HEK293 (cell line): ENCODE data around the gene CCNDBP1.
"Not testable (repeated sequence)": the region's sequence is repeated elsewhere in the genome, so short reads cannot be mapped to it uniquely, and the experiment has no call there.

Experiments used
- GLI4 ChIP-seq: fragments of 450-650 bp; formaldehyde crosslinking; IDR thresholded peaks from 2 replicates; pipeline ENCODE4 v1.5.1; 2016; ENCODE audit warnings: missing biosample characterization, missing genetic modification characterization
- GLIS1 ChIP-seq: fragments of 450-650 bp; formaldehyde crosslinking; IDR thresholded peaks from 2 replicates; pipeline ENCODE4 v1.5.1; 2016; ENCODE audit warnings: missing biosample characterization, missing genetic modification characterization
- HOXD13 ChIP-seq: sonication (generic); formaldehyde crosslinking; IDR thresholded peaks from 2 replicates; pipeline ENCODE4 v1.8.0; 2022; ENCODE audit warnings: missing genetic modification reagents, borderline replicate concordance
- KLF9 ChIP-seq: fragments of 450-650 bp; formaldehyde crosslinking; IDR thresholded peaks from 2 replicates; pipeline ENCODE4 v1.5.1; 2016; ENCODE audit warnings: missing biosample characterization, missing genetic modification characterization, low read depth
- PRDM1 ChIP-seq: fragments of 450-650 bp; formaldehyde crosslinking; IDR thresholded peaks from 2 replicates; pipeline ENCODE4; 2016; ENCODE audit warnings: missing biosample characterization, missing genetic modification characterization
- SP3 ChIP-seq: fragments of 450-650 bp; formaldehyde crosslinking; IDR thresholded peaks from 2 replicates; pipeline ENCODE4 v1.5.1; 2016; ENCODE audit warnings: missing biosample characterization, missing genetic modification characterization
- ZBTB7A ChIP-seq: fragments of 450-650 bp; formaldehyde crosslinking; IDR thresholded peaks from 2 replicates; pipeline ENCODE4 v1.5.1; 2016; ENCODE audit warnings: low read depth, missing biosample characterization, missing genetic modification characterization
- ZNF292 ChIP-seq: fragments of 450-650 bp; formaldehyde crosslinking; IDR thresholded peaks from 2 replicates; pipeline ENCODE4 v1.5.1; 2016; ENCODE audit warnings: low read depth, missing biosample characterization, missing genetic modification characterization, borderline replicate concordance
- ZNF76 ChIP-seq: fragments of 450-650 bp; formaldehyde crosslinking; IDR thresholded peaks from 2 replicates; pipeline ENCODE4; 2016; ENCODE audit warnings: low read depth, missing biosample characterization, missing genetic modification characterization, borderline replicate concordance
- ZNF777 ChIP-seq: fragments of 450-650 bp; formaldehyde crosslinking; IDR thresholded peaks from 2 replicates; pipeline ENCODE4 v1.5.1; 2017; ENCODE audit warnings: missing biosample characterization, missing genetic modification characterization, borderline replicate concordance
- TF ChIP-seq, protein P1 (sequence below): IDR thresholded peaks from 2 replicates; pipeline ENCODE4 v1.6.1; 2011; ENCODE audit warnings: mild to moderate bottlenecking, low read depth, low read length, borderline replicate concordance
- TF ChIP-seq, protein P2 (sequence below): fragments of 450-650 bp; formaldehyde crosslinking; IDR thresholded peaks from 2 replicates; pipeline ENCODE4 v1.5.1; 2016; ENCODE audit warnings: missing biosample characterization, missing genetic modification characterization
- TF ChIP-seq, protein P3 (sequence below): fragments of 450-650 bp; formaldehyde crosslinking; IDR thresholded peaks from 2 replicates; pipeline ENCODE4 v1.5.1; 2016; ENCODE audit warnings: missing biosample characterization, missing genetic modification characterization, low read depth
- TF ChIP-seq, protein P4 (sequence below): fragments of 450-650 bp; formaldehyde crosslinking; optimal IDR thresholded peaks from 2 replicates; pipeline ENCODE3; 2016; ENCODE audit warnings: missing biosample characterization, mild to moderate bottlenecking, missing genetic modification characterization

DNA sequence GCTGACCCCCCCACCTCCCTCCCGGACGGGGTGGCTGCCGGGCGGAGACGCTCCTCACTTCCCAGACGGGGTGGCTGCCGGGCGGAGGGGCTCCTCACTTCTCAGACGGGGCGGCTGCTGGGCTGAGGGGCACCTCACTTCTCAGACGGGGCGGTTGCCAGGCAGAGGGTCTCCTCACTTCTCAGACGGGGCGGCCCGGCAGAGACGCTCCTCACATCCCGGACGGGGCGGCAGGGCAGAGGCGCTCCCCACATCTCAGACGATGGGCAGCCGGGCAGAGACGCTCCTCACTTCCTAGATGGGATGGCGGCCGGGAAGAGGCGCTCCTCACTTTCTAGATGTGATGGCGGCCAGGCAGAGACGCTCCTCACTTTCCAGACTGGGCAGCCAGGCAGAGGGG, 17.9 kb upstream of the CCNDBP1 start:
- TF ChIP-seq ZNF292 (tag by site-specific recombination); HOXD13; ZBTB7A (tag by site-specific recombination); PRDM1 (tag by site-specific recombination); KLF9 (tag by site-specific recombination); ZNF777; ZNF76 (tag by site-specific recombination); SP3 (tag by site-specific recombination); GLIS1 (tag by site-specific recombination); GLI4: not testable (repeated sequence)
- TF ChIP-seq, protein P1, sequence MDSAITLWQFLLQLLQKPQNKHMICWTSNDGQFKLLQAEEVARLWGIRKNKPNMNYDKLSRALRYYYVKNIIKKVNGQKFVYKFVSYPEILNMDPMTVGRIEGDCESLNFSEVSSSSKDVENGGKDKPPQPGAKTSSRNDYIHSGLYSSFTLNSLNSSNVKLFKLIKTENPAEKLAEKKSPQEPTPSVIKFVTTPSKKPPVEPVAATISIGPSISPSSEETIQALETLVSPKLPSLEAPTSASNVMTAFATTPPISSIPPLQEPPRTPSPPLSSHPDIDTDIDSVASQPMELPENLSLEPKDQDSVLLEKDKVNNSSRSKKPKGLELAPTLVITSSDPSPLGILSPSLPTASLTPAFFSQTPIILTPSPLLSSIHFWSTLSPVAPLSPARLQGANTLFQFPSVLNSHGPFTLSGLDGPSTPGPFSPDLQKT = not testable (repeated sequence)
- TF ChIP-seq, protein P2, sequence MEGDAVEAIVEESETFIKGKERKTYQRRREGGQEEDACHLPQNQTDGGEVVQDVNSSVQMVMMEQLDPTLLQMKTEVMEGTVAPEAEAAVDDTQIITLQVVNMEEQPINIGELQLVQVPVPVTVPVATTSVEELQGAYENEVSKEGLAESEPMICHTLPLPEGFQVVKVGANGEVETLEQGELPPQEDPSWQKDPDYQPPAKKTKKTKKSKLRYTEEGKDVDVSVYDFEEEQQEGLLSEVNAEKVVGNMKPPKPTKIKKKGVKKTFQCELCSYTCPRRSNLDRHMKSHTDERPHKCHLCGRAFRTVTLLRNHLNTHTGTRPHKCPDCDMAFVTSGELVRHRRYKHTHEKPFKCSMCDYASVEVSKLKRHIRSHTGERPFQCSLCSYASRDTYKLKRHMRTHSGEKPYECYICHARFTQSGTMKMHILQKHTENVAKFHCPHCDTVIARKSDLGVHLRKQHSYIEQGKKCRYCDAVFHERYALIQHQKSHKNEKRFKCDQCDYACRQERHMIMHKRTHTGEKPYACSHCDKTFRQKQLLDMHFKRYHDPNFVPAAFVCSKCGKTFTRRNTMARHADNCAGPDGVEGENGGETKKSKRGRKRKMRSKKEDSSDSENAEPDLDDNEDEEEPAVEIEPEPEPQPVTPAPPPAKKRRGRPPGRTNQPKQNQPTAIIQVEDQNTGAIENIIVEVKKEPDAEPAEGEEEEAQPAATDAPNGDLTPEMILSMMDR (tag by site-specific recombination) = not testable (repeated sequence)
- TF ChIP-seq, protein P3, sequence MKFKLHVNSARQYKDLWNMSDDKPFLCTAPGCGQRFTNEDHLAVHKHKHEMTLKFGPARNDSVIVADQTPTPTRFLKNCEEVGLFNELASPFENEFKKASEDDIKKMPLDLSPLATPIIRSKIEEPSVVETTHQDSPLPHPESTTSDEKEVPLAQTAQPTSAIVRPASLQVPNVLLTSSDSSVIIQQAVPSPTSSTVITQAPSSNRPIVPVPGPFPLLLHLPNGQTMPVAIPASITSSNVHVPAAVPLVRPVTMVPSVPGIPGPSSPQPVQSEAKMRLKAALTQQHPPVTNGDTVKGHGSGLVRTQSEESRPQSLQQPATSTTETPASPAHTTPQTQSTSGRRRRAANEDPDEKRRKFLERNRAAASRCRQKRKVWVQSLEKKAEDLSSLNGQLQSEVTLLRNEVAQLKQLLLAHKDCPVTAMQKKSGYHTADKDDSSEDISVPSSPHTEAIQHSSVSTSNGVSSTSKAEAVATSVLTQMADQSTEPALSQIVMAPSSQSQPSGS (tag by site-specific recombination) = not testable (repeated sequence)
- TF ChIP-seq, protein P4, sequence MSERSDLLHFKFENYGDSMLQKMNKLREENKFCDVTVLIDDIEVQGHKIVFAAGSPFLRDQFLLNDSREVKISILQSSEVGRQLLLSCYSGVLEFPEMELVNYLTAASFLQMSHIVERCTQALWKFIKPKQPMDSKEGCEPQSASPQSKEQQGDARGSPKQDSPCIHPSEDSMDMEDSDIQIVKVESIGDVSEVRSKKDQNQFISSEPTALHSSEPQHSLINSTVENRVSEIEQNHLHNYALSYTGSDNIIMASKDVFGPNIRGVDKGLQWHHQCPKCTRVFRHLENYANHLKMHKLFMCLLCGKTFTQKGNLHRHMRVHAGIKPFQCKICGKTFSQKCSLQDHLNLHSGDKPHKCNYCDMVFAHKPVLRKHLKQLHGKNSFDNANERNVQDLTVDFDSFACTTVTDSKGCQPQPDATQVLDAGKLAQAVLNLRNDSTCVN (tag by site-specific recombination) = not testable (repeated sequence)
